Loucy (cell line): Measurements from ENCODE around the gene ABCC11.
A peak's percentile ranks its signal among the peaks of the same experiment; 100 is the strongest.

ENCODE experiments used
- H2AFZ ChIP-seq: fragments of 200-600 bp; sonication (generic); 2 replicates; pipeline ENCODE4 v1.6.0; 2016; ENCODE audit warnings: antibody characterized with exemption, mild to moderate bottlenecking, low read length, moderate library complexity
- H3F3A ChIP-seq: fragments of 200-600 bp; 2 replicates; pipeline ENCODE4 v1.6.0; 2016; ENCODE audit warnings: antibody characterized with exemption, low read depth, mild to moderate bottlenecking
- H3K27me3 ChIP-seq: fragments of 200-600 bp; sonication (generic); 2 replicates; pipeline ENCODE4 v1.6.1; 2014; ENCODE audit warnings: low read length, mild to moderate bottlenecking; ENCODE audit not compliant: insufficient read depth, poor library complexity, severe bottlenecking
- H3K36me3 ChIP-seq: fragments of 200-600 bp; sonication (generic); 2 replicates; pipeline ENCODE4 v1.6.1; 2016; ENCODE audit warnings: low read length; ENCODE audit not compliant: insufficient read depth
- H3K4me1 ChIP-seq: fragments of 200-600 bp; sonication (generic); 2 replicates; pipeline ENCODE4 v1.5.1; 2014; ENCODE audit warnings: low read length, mild to moderate bottlenecking; ENCODE audit not compliant: insufficient read depth, poor library complexity, severe bottlenecking
- H3K4me2 ChIP-seq: fragments of 200-600 bp; sonication (generic); 2 replicates; pipeline ENCODE4 v1.6.0; 2014; ENCODE audit warnings: antibody characterized with exemption, low read length, low read depth, mild to moderate bottlenecking; ENCODE audit not compliant: poor library complexity, severe bottlenecking
- H3K4me3 ChIP-seq: fragments of 200-600 bp; sonication (generic); 2 replicates; pipeline ENCODE4 v1.5.1; 2014; ENCODE audit warnings: low read length, mild to moderate bottlenecking, mixed read lengths; ENCODE audit not compliant: poor library complexity, severe bottlenecking
- H3K79me2 ChIP-seq: fragments of 200-600 bp; sonication (generic); 2 replicates; pipeline ENCODE4 v1.6.1; 2014; ENCODE audit warnings: low read length; ENCODE audit not compliant: insufficient read depth
- H3K9ac ChIP-seq: fragments of 200-600 bp; sonication (generic); 2 replicates; pipeline ENCODE4 v1.6.0; 2014; ENCODE audit warnings: mild to moderate bottlenecking, low read depth, low read length, moderate library complexity; ENCODE audit not compliant: poor library complexity, severe bottlenecking
- H3K9me2 ChIP-seq: fragments of 200-600 bp; sonication (generic); replicated peaks from 2 replicates; pipeline ENCODE4 v1.6.1; 2016; ENCODE audit warnings: low read depth, low read length, mixed read lengths
- H3K9me3 ChIP-seq: fragments of 200-600 bp; sonication (generic); 2 replicates; pipeline ENCODE4 v1.6.1; 2014; ENCODE audit warnings: mild to moderate bottlenecking, antibody characterized with exemption, low read length, low read depth; ENCODE audit not compliant: insufficient read depth
- H4K20me1 ChIP-seq: fragments of 200-600 bp; sonication (generic); 2 replicates; pipeline ENCODE4 v1.6.0; 2014; ENCODE audit warnings: antibody characterized with exemption, low read length, mild to moderate bottlenecking; ENCODE audit not compliant: insufficient read depth, poor library complexity, severe bottlenecking
- EZH2phosphoT487 ChIP-seq: fragments of 200-600 bp; IDR thresholded peaks from 2 replicates; pipeline ENCODE4 v1.6.1; 2018; ENCODE audit warnings: antibody characterized with exemption, mild to moderate bottlenecking, moderate library complexity, borderline replicate concordance
- TF ChIP-seq, protein P1 (sequence below): fragments of 200-600 bp; sonication (generic); conservative IDR thresholded peaks from 2 replicates; pipeline ENCODE4 v1.5.1; 2014; ENCODE audit warnings: mild to moderate bottlenecking, antibody characterized with exemption, low read length

Gene ABCC11

DNA sequence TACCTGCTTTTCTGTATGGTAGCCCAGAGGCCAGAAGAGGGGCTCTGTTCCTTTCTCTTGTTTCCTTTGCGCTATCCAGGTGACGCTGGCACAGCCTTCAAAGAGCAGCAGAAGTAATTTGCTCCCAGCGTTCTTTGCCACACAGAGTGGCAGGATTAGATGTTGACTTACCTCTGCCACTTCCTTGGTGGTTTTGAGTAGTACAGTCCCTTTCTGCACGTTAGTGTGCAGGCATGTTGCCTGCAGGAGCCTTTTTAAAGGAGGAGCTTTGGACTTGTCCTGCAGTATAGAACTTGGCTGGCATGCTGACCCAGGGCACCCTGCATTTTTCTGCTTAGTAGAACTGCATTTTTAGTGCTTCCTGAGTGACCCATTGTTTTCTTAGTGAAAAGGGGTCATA is at the start of gene ABCC11:
Gene ABCC11 (minus strand): TSS at position 229 of the 400 bp plus-strand sequence. CDS start 15,618 bp downstream, outside the sequence.
- Histone ChIP-seq H3K9ac (peak within 1 kb of the TSS; percentile 91), H3K9me3 (no peaks in the 10 kb centered on the region), H3K9me2 (no peaks in the 10 kb centered on the region), H3K27me3 (no peaks in the 10 kb centered on the region), H3F3A (no peaks in the 10 kb centered on the region), H3K79me2 (peaks cover 65% of the 10 kb centered on the region), H3K4me3 (peak within 1 kb of the TSS; percentile 96), H3K36me3 (no peaks in the 10 kb centered on the region), H3K4me2 (peak within 1 kb of the TSS; percentile 99), H2AFZ (no peak within 1 kb of the TSS), H4K20me1 (peaks cover 51% of the 10 kb centered on the region), H3K4me1 (peaks cover 36% of the 10 kb centered on the region)
- TF ChIP-seq, protein P1, sequence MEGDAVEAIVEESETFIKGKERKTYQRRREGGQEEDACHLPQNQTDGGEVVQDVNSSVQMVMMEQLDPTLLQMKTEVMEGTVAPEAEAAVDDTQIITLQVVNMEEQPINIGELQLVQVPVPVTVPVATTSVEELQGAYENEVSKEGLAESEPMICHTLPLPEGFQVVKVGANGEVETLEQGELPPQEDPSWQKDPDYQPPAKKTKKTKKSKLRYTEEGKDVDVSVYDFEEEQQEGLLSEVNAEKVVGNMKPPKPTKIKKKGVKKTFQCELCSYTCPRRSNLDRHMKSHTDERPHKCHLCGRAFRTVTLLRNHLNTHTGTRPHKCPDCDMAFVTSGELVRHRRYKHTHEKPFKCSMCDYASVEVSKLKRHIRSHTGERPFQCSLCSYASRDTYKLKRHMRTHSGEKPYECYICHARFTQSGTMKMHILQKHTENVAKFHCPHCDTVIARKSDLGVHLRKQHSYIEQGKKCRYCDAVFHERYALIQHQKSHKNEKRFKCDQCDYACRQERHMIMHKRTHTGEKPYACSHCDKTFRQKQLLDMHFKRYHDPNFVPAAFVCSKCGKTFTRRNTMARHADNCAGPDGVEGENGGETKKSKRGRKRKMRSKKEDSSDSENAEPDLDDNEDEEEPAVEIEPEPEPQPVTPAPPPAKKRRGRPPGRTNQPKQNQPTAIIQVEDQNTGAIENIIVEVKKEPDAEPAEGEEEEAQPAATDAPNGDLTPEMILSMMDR: no peak
- no peak for TF ChIP-seq EZH2phosphoT487

DNA sequence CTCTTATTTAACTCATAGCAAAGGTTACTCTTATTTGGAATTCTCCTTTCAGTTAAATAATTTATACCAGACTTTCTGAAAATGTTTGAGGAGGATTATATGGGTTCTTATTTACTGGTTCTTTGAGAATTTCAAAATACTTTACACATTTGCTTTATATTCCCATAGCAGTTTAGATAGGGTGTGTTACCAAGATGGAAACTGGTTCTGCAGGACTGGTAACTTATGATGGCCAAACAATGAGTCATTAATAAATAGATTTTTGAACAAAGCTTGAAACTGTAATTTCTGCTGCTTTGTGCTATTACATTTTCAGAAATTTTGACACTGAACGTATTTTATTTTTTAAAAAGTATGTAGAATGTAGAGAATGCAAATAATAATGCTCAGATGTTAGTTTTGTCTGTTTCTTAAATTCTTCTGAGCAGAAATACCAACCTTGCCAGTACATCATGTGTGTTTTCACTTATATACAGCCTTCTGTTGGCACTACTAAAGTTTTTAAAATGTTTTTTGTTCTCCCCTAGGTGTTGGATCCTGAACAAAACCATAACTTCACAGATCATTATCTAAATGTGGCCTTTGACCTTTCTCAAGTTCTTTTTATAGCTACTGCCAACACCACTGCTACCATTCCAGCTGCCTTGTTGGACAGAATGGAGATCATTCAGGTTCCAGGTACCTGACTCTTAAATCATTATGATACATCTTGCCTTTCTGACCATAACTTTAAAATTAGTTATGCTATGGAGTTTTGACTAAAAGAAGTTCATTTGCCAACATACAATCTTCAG is 48.3 kb upstream of the ABCC11 start:
- Histone ChIP-seq H3K4me1 (peaks cover 2% of the 10 kb centered on the region), H3K36me3 (peaks cover 56% of the 10 kb centered on the region; the same call in 1 of the 2 replicates), H3K9me3 (no peaks in the 10 kb centered on the region), H3K9me2 (no peaks in the 10 kb centered on the region), H3K9ac (no peak overlapping the region), H3K4me2 (no peak overlapping the region), H3K4me3 (no peak overlapping the region), H3F3A (no peaks in the 10 kb centered on the region), H2AFZ (no peak overlapping the region), H4K20me1 (no peaks in the 10 kb centered on the region), H3K27me3 (no peaks in the 10 kb centered on the region), H3K79me2 (no peaks in the 10 kb centered on the region)
- TF ChIP-seq, protein P1: no peak
- TF ChIP-seq EZH2phosphoT487: no peak

DNA sequence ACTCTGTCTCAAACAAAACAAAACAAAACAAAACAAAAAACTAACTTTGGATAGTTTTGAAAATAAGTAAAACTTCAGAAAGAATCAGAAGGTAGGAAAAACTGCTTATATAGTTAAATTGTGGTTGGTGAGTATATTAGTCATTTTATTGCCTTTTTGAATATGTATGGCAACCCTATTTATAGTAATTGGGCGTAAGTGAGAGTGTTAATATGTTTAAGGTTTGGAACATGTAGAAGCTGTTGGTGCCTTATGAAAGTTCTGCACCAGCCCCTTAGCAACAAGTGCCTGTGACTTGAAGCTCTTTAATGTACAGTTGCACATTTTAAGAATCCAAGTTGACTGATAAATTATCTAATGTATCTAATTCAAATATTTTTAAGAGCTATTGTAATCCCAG is 47.4 kb upstream of the ABCC11 start:
- no peaks in the 10 kb centered on the region for H3K9me2 ChIP-seq
- no peak overlapping the region for H3K4me2 ChIP-seq
- no peaks in the 10 kb centered on the region for H4K20me1 ChIP-seq
- no peaks in the 10 kb centered on the region for H3K79me2 ChIP-seq
- H3K4me1 ChIP-seq: peaks cover 6% of the 10 kb centered on the region
- H3K27me3 ChIP-seq: no peaks in the 10 kb centered on the region
- no peak for TF ChIP-seq EZH2phosphoT487
- TF ChIP-seq, protein P1: no peak
- H3K36me3 ChIP-seq: peaks cover 55% of the 10 kb centered on the region; the same call in 1 of the 2 replicates
- H3K9me3 ChIP-seq: no peaks in the 10 kb centered on the region
- no peak overlapping the region for H3K4me3 ChIP-seq
- H2AFZ ChIP-seq: no peak overlapping the region
- no peak overlapping the region for H3K9ac ChIP-seq
- H3F3A ChIP-seq: no peaks in the 10 kb centered on the region
